Suprapubic skin (tissue), 4 donors: ENCODE data around the gene RAI2.

ENCODE experiments used
- CTCF ChIP-seq, 2 donors: fragments of 200-600 bp in 1 of 2; fragments of 450-650 bp in 1 of 2; sonication (generic) in 1 of 2; IDR thresholded peaks; one replicate each; pipeline ENCODE4 v1.5.1; 2016 to 2019; ENCODE audit warnings: antibody characterized with exemption in 2 of 2, mild to moderate bottlenecking in 1 of 2, moderate library complexity in 1 of 2
- EP300 ChIP-seq: sonication (generic); formaldehyde crosslinking; IDR thresholded peaks from one replicate; pipeline ENCODE4 v1.6.1; 2017; ENCODE audit warnings: antibody characterized with exemption
- POLR2A ChIP-seq, 2 donors: fragments of 450-650 bp; IDR thresholded peaks; one replicate each; pipeline ENCODE4 v1.6.1; 2017; ENCODE audit warnings: antibody characterized with exemption in 2 of 2, mild to moderate bottlenecking in 2 of 2, moderate library complexity in 2 of 2
- POLR2AphosphoS5 ChIP-seq, 3 donors: sonication (generic); formaldehyde crosslinking; IDR thresholded peaks; one replicate each; pipeline ENCODE4 v1.6.1; 2017; ENCODE audit warnings: antibody characterized with exemption in 3 of 3

- TF ChIP-seq POLR2A (IDR thresholded peaks at IDR 0.05) (no peak), CTCF (IDR thresholded peaks at IDR 0.05) (no peak), EP300 (no peak), POLR2AphosphoS5 (IDR thresholded peaks at IDR 0.05) (no peak)
These were observed 91.3 kb downstream of the RAI2 start for GRCh38 chrX:17769701-17770269.
